Ammon's horn (tissue), 1 donor: ENCODE data around the gene HOXB2.

Experiments
- DNase-seq: peaks from one replicate; pipeline ENCODE4 v3.0.0-alpha.2; 2016; ENCODE audit warnings: low spot score

HOXB2 gene

DNA sequence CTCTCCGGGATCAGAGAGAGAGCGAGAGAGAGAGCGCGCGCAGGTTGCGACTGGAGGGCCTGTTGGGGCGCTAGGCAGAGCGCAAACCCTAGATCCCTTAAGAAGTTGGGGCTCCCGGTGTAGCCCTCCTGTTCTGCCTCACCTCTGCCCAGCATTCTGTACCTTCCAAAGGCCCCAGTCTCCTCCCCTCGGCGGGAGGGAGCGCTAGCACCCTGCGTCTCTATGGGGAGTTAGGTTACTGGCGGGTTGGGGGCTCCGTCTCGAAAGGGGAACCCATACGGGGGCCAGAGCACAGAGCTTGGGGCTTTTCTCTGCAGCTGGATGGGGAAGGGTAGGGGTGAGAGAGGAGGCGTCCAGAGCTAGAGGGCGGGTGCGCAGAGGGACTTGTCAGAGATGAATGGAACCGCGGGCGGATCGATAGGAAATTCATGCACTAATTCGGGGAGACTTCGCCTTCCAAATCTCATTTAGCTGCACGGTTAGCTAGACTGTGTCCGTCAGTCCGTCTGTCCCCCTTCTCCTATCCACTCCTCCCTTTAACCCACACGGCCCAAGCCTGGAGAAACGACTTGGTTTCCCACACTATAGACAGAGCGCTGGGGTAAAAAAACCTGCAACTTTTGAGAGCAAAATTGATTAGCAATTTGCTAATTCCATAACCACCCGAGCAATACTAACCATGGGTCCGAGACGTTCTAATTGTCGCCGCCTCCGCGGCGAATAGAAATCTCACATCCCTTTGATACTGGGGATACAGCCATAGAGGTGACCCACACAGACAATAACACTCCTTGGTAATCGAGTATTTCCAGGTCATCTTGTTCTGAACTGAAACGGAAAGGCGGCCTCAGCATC is 33.9 kb upstream of the HOXB2 start:
- no peak for DNase-seq

DNA sequence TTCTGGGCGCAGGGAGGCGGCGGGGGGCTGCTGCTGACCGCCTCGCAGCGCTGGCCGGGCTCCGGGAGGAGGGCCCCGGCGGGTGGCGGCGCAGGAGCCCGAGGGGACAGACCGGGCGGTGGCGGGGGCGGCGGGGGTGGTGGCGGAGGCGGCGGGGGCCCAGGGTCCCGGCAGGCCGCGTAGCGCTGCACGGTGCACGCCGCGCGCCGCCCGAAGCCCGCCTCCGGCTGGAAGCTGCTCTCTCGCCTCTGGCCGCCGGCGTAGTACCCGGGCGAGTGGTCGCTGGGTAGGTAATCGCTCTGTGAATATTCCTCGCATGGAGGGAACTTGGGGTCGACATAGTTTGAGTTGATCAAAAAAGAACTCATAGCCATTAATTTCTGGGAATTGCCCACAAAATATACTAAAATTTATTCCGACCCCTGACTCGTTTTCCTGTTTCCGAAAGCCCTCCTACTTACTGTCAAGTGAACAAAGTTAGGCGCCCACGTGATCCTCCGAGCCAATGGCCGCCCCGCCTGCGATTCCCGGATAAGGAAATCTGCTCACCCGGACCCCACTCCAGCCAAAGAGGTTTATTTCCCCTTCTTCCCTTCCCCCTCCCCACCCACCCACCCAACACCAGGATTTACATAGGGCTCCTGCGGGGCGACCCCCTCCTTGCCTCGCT is 33.2 kb upstream of the HOXB2 start, which contains the start of gene HOXB4:
Gene HOXB4 (minus strand): TSS at position 405 of the 670 bp plus-strand sequence. CDS start 31 bp downstream, at position 374.
- no peak for DNase-seq

DNA sequence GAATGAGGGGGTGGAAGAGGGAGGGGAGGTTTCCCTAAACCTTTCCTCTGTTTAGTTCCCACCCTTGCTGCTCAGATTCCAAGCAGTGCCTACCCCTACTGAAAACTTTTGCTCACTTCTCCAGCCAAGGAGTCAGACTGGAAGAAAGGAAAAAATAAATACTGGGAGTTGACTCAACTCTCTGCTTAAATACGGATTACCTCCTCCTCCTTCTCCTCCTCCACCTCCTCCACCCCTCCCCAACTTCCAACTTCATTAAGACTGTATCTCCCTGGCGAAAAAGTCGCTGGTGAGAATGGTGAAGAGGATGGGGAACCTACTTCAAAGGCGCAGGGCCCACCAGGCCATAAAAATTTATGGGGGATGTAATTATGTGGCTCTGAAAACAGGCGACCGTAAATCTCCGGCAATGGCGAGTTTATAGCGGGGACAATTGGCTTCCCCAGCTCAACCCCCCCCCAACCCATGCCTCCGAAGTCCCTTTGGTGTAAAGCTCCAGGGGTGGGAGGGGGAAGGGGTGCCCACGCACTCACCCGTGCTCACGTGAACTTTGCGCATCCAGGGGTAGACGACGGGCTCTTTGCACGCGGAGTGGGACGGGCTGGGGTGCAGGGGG is 32.5 kb upstream of the HOXB2 start:
- DNase-seq, result no peak

DNA sequence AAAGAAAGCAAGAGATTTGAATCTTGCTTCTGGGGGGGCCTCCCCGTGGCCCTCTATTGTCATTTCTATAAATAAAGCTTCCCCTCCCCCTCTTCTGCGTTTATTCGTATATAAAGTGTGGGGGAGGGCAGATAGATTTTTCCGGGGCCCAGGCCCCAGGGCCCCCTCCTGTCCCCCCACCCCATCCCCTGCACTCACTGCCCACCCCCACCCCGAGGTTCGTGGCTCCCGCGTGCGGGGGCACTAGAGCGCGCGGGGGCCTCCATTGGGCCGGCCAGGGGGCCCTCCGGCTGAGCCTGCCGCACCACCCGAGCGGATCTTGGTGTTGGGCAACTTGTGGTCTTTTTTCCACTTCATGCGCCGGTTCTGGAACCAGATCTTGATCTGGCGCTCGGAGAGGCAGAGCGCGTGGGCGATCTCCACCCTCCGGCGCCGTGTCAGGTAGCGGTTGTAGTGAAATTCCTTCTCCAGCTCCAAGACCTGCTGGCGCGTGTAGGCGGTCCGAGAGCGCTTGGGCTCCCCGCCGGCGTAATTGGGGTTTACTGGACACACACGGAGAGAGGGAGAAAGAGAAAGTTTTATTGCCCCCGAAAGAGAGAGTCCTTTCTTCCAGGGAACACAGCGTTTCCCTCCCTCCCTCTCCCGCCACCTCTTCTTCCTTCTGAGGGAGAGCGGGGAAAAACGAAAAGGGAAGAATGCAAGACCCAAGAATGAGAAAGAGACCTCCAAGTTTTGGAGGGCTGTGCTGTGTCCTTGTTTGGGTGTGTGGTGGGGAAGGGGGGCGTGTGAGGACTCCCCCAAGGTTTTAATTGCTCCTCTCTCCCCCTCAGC is 31.8 kb upstream of the HOXB2 start:
- DNase-seq, result no peak

DNA sequence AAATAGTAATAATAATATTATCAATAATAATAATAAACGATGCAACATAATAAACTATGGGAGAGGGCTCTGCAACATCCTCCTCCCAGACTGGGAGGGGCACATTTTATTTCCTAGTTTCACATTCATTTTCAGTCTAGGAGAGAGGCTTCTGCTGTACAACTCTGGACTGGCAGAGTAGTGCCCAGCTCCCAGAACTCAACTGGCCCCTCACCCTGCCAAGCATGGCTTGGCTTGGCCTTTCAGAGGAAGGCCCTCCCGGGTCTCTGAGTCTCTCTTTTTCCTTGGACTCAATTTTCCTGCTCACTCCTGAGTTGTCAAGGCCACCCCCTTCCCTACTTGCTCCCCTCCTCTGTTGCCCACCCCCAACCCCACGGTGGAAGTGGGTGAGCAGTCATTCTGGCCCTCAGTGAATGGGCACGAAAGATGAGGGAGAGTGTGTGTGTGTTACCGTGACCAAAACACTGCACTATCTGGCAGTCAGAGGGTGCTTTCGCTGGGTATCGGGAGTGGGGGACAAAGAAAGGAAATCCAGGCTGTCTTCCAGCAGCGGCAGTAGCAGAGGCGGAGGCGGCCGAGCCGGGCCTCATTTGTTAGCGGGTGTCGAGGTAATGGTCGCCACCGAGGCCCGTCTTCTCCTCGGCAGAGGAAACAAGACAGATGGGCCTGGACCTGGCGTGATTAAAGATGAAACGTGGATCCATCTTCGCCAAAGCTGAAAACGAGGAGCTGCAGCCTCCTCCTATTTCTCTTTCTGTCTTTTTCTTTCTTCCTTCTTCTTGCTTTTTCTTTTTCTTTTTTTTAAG is 31.0 kb upstream of the HOXB2 start:
- no peak for DNase-seq

DNA sequence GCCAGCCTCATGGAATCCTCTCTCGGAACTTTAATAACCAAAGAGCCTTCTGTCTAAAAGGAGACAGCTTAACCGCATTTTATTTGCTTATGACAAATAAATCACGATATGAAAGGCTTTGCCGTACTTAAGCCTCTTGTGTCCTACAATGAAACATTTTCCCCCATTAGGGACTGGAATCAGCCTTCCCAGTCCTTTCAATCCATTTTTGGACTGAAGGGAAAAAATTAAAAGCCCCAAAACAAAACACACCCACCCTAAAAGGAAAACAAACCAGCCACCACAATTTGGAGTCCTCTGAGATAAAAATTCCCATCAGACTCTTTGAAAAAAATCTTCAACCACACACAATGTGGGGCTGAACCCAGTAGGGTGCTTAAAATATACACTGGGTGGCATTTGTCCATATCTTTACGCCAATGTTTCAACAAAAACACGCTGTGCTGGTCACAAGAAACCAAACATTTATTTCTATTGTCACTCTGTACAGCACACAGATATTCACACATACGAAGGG is 30.2 kb upstream of the HOXB2 start:
- DNase-seq, result no peak

DNA sequence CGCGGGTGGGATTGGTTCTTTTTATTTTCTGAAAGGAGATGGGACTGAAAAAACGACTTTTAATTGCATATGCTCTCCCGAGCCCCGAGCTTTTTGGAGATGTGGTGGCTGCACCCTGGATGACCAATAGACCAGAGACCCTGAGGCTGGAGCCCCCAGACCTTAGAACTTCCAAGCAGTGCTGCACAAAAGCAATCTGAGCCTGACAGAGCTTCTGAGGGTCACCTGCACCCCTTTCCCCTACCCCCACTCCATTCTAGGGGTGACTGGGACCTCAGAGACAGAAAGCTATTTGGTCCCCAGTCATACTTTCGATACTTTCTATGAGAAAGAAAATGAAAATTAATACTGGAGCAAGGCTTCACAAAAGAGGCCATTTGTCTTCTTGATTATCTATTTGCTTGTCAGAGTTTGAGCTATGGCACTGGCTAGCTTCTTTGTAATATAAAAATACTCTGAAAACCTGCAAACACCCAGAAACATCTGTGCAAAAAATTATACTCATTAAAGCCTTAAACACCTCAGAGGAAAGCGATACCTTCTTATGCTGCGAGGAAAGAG is 29.7 kb upstream of the HOXB2 start:
- no peak for DNase-seq

DNA sequence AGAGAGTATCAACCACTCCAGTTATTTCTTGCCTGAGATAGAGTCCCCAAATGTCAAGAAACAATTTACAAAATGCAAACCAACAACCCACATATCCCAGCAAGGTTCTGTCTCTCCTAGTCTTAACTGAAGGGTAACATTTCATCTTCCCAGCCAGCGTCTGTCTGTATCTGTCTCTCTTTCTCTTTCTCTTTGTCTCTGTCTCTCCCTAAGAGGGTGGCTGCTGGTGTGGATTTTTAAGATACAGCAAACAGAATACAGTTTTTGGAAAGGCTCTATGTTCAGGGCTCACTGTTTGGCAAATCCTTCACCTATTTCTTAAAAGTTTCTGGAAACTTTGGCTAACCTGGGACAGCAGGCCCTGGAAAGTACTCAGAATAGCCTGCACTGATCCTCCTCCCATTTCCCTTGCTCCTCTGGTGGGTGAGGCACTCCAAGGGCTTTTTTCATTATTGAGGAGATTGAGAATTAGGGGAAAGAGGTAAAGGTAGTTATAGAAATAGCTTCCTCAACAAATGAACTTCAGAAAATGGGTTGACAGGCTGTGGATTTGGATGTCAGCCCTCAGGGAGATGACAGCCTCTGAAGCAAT is 27.0 kb upstream of the HOXB2 start:
- DNase-seq, result no peak

DNA sequence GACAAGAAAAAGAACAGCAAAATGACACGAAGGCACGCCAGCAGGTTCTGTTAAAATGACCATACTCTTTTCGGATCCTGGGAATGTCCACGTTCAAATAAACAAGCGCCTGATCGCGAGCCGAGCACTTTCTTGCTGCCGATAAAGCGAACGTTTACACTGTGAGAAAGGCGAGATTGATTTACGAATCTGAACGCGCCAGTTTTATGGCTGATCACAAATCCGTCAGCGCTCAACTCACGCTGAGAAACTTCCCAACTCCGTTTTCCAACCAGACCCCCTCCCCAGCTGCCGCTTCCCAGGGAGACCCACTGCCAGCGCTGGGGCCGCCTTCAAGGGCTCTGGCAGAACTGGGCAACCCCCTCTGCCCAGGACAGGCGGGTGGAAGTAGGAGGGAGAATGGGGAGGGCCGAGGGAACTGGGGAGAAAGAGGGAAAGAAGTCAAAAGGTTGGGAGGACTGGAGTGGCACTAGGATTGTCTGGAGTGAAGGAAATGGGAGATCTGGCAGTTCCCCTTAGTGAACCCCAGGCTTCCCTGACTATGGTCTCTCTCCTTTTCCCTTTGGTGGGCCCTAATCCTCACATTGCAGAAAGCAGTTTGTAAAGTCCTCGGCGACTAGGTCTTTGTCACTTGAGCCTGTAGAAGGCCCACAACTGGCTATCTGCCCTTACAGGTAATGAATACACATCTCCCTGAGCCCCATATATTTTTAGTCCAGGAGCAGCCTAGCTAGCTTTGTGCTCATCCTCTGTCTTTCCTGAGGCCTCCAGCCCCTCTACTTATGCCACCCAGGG is 26.3 kb upstream of the HOXB2 start:
- DNase-seq, result no peak

DNA sequence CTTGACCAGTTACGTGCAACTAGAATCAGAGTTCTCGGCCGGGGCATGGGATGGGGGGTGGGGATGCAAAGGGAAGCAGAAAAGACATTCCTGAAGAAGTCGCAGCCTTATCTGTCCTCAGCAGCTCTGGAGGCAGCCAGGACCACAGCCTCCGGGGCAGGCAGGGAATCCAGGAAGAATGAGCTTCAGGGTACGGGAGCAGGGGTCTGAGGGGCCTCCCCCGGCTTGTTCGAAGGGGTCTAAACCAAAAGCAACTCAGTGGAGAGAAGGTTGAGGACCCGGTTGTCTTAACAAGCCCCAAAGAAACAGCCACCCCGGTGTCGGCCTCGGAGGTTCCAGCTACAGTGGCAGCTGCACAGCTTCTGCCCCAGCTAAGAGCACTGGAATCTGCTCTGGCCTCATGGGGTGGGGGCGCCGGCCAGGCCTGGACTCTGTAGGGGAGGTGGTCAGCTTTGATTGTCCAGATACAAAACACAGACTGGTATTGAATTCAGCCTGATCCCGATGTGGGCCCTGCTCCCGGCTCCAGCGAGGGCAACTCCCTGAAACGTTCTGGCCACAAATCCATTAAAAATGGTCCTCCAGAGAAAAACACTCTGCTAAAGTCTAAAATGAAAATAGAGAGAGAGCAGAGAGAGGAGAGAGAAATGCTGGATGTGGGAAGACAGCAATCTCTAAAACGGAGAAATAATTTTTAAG is 25.6 kb upstream of the HOXB2 start:
- no peak for DNase-seq

DNA sequence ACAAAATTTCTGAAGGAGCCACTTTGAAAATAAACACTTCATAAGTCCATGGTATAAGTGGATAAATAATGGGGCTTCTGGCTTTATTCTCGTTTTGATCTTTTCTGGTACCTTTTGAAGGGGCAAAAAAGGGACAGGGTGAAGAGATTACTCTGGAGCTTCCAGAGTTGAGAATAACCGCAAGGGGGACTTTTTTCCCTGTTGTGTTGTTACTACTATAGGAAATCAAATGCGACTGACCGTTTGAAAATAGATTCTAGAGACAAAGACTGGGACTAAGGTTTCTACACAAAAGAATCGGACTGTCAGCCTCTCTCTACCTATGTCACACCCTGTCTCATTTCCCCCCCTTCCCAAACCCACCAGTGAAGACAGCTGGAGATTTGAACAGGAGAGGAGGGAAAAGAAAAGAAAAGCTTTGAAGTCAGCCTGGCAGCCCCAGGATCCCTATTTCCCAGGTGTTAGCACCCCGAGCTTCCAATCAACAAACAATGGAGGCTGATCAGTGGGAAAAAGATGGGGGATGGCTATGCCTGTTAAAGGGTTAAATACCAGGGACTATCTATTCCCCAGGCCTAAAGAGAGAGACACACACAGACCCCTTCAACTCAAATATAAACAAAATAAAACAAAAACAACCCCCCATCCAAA is 24.9 kb upstream of the HOXB2 start:
- no peak for DNase-seq

DNA sequence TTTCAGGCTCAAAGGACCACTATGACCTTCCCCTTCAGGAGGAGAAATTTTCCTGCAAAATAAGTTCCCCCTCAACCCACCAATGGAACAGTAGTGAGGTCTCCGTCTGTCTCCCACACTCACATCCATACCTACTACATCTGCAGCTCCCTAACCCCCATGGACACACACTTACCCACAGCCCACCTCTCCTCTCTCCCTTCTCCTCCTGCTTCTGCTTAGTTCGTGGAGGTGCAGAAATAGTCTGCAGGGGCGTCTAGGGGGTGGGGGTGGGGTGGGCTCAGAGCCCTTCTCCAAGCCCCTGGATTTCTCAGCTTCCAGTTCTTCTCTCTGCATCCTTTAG is 24.3 kb upstream of the HOXB2 start:
- no peak for DNase-seq

DNA sequence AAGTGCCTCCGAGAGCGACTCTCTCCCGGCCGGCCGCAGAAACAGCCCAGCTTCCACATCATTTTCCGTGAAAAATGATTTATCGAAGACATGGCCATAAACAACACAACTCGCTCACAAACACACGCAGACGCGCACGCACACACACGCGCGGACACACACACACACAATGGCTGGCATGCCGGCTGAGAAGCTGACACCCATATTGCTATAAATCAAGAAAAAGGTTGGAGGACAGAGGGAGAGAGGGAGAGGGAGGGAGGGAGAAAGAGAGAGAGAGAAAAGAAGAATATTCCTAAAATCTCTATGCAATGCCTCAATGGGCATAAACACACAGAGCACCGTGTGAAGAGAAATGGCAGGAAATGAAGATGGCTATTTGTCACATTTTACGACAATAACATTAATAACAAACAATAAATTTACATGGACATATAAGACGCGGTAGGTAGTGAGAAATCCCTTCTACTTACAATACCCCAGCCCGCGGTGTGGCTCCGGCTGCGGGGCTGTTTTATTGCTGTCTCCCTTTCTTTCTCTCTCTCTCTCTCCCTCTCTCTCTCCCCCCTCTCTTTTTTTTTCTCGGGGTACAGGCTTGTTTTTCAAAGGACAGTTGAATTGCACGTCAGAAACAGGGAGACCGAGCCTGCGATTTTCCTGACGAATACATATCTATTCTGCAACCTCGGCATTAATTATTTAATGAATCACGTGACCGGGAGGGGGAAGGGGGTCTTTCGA is 23.8 kb upstream of the HOXB2 start:
- no peak for DNase-seq

DNA sequence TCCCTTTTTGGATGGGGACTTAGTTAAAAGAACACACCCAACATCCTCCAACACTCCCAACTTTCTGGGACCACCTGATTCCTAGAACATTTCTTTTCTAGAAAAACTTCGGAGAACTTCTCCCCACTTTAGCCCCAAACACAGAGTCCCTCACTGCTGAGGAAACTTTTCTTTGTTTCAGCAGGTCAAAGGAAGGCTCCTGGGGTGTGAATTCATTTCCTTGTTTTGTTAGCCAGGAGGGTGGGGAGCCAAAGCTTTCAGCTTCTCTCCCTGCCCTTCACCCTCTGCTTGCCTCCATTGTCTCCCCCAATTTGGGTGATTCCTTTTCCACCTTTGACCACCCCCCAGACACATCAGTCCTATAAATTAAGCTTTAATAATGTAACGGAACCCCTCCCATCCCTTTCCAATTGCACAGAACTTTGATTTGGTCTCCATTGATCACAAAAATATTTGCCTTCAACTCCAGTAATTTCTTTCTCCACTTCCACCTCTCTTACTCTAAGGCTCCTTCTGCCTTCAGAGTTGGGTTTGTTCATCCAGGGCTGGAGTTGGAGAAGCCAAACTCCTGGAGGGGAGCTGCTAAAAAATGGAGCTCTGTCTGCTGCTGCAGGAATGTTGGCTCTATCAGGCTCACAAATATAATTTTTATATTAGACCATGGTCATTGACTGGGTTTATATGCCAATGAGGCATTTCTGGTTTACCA is 22.9 kb upstream of the HOXB2 start:
- DNase-seq, result no peak

DNA sequence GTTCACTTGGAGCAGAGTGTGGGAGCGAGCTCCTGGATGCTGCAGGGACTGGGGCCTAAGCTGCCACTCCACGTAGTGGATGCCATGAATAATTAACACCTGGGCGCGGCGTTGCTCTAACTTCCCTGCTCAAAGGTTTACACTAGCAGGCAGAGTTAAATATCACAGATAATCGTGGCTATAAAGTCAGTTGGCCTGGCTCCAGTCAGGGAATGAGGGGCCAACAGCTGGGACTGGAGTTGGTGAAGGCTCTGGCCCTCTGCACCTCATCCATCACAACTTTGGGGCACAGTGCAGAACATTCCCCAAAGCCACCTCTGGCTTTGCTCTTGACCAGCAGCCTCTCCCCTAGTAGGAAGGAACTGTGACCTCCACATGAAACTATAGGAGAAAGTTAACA is 22.3 kb upstream of the HOXB2 start:
- DNase-seq, result no peak

DNA sequence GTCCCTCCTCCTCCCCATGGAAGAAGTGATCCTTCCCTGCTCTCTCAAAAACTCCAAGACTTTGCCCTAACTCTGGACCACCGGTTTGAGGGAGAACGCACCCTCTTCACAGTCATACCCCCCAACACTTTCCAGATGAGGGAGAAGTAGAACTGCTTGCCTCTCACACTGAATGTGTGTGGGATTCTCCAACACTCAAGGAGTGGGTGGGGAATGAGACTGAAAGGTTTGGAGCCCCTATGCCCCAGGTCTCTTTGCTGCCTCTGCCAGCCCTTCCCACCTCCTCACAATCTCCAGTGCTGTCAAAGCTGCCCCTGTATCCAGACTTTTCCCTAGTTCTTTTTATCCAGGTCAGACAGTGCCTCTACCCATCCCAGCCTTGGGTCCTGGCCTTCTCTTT is 21.8 kb upstream of the HOXB2 start:
- DNase-seq, result no peak
